A549 (cell line): ENCODE data around the gene SLC38A3. TPM values are rescaled to one million over a fixed set of nuclear protein-coding genes. Genes with fewer than 3 reads are reported as not detected.

Experiments used
- ATAC-seq, 2 experiments: fragments of 200-7000 bp in 1 of 2; fragments of >200 bp in 1 of 2; cut with Nextera tagmentation in 1 of 2; cut with Tn5 transposase in 1 of 2; 3 replicates each; pipeline versions ENCODE4 v1.8.0 to v1.9.1; 2018 to 2020; ENCODE audit warnings: mild to moderate bottlenecking in 1 of 2, moderate library complexity in 1 of 2
- CTCF ChIA-PET: fragments of 300-600 bp; sonication (Branson Sonifier 250); formaldehyde crosslinking; extraction: SDS; loops from one replicate; lab custom pipeline; 2021; ENCODE audit warnings: antibody characterized with exemption, inconsistent platforms; lab: Yijun Ruan, JAX
- POLR2A ChIA-PET: fragments of 350-600 bp; formaldehyde crosslinking; extraction: SDS; loops from one replicate; lab custom pipeline; 2021; ENCODE audit warnings: antibody characterized with exemption, inconsistent platforms; lab: Yijun Ruan, JAX
- DNase-seq, 2 experiments: peaks; one replicate each; pipeline versions ENCODE4 v3.0.0 to v3.0.0-alpha.2; 2011 to 2016; ENCODE audit warnings: low read depth in 1 of 2, low spot score in 1 of 2
- FAIRE-seq: peaks from 2 replicates; lab custom pipeline; 2011; peaks lifted over from hg19 to GRCh38; lab: Jason Lieb, UNC
- H3K27ac ChIP-seq, 2 experiments: fragments of >200 bp; sonication (Bioruptor Twin); formaldehyde crosslinking; 3 replicates each; pipeline ENCODE4 v1.5.1; 2016 to 2017
- H3K4me1 ChIP-seq: fragments of >200 bp; sonication (Bioruptor Twin); formaldehyde crosslinking; 3 replicates; pipeline ENCODE4 v1.6.1; 2016
- H3K4me2 ChIP-seq: fragments of >200 bp; sonication (Bioruptor Twin); formaldehyde crosslinking; 3 replicates; pipeline ENCODE4 v1.6.1; 2016
- H3K4me3 ChIP-seq: fragments of >200 bp; sonication (Bioruptor Twin); formaldehyde crosslinking; 3 replicates; pipeline ENCODE4 v1.5.1; 2016
- H3K9me3 ChIP-seq: fragments of >200 bp; sonication (Bioruptor Twin); formaldehyde crosslinking; 3 replicates; pipeline ENCODE4 v1.6.1; 2016
- BHLHE40 ChIP-seq: IDR thresholded peaks from 2 replicates; pipeline ENCODE4 v1.6.1; 2012; ENCODE audit warnings: low read depth, low read length, inconsistent platforms
- CBX8 ChIP-seq: fragments of 200-600 bp; sonication (generic); IDR thresholded peaks from 2 replicates; pipeline ENCODE4 v1.6.1; 2016
- EHF ChIP-seq: fragments of 250-450 bp; sonication (Bioruptor Pico); IDR thresholded peaks from 2 replicates; pipeline ENCODE4 v1.5.0; 2020; ENCODE audit warnings: mild to moderate bottlenecking
- EP300 ChIP-seq, 2 experiments: fragments of >200 bp; sonication (Bioruptor Twin); formaldehyde crosslinking; IDR thresholded peaks; 2 replicates in 1 of 2; 3 replicates in 1 of 2; pipeline ENCODE4 v1.6.1; 2016 to 2017
- ESRRA ChIP-seq: fragments of 150-350 bp; IDR thresholded peaks from 2 replicates; pipeline ENCODE4 v1.6.1; 2014; ENCODE audit warnings: mild to moderate bottlenecking, low read length, borderline replicate concordance
- FOSL2 ChIP-seq, 2 experiments: fragments of 450-650 bp in 1 of 2; fragments of >200 bp in 1 of 2; sonication (Bioruptor Twin) in 1 of 2; formaldehyde crosslinking; IDR thresholded peaks; 2 replicates each; pipeline versions ENCODE4 v1.5.0 to v1.6.1; 2016 to 2020; ENCODE audit warnings: mild to moderate bottlenecking in 1 of 2, moderate library complexity in 1 of 2
- GATA3 ChIP-seq: IDR thresholded peaks from 2 replicates; pipeline ENCODE4 v1.6.1; 2012; ENCODE audit warnings: borderline replicate concordance
- HDAC2 ChIP-seq: fragments of 200-600 bp; sonication (generic); IDR thresholded peaks from 2 replicates; pipeline ENCODE4 v1.6.1; 2016
- HEYL ChIP-seq: fragments of 250-450 bp; sonication (Bioruptor Pico); IDR thresholded peaks from 2 replicates; pipeline ENCODE4 v1.8.0; 2021; ENCODE audit warnings: mild to moderate bottlenecking, moderate library complexity
- JUN ChIP-seq, 2 experiments: fragments of >200 bp; sonication (Bioruptor Twin); formaldehyde crosslinking; IDR thresholded peaks; 2 replicates in 1 of 2; 3 replicates in 1 of 2; pipeline ENCODE4 v1.6.1; 2016 to 2017
- KDM5A ChIP-seq: fragments of 200-600 bp; sonication (generic); IDR thresholded peaks from 2 replicates; pipeline ENCODE4 v1.6.1; 2016; ENCODE audit warnings: antibody characterized with exemption, mild to moderate bottlenecking
- MAFK ChIP-seq: fragments of 450-650 bp; IDR thresholded peaks from 2 replicates; pipeline ENCODE4 v1.6.1; 2014; ENCODE audit not compliant: partially characterized antibody
- MAZ ChIP-seq: fragments of 150-350 bp; IDR thresholded peaks from 2 replicates; pipeline ENCODE4 v1.6.1; 2014; ENCODE audit warnings: antibody characterized with exemption, low read depth, low read length, borderline replicate concordance
- MYC ChIP-seq: IDR thresholded peaks from 2 replicates; pipeline ENCODE4 v1.6.1; 2012; ENCODE audit warnings: mild to moderate bottlenecking, inconsistent platforms, low read length, improper control_type of control experiment, borderline replicate concordance
- NPAS2 ChIP-seq: fragments of 250-450 bp; sonication (Bioruptor Pico); IDR thresholded peaks from 2 replicates; pipeline ENCODE4 v1.8.0; 2022; ENCODE audit warnings: mild to moderate bottlenecking, moderate library complexity, borderline replicate concordance
- PHF8 ChIP-seq: fragments of 200-600 bp; sonication (generic); IDR thresholded peaks from 2 replicates; pipeline ENCODE4 v1.6.1; 2016; ENCODE audit warnings: low read depth, mild to moderate bottlenecking, antibody characterized with exemption, moderate library complexity, borderline replicate concordance
- RAD21 ChIP-seq, 2 experiments: fragments of >200 bp in 1 of 2; sonication (Bioruptor Twin) in 1 of 2; formaldehyde crosslinking in 1 of 2; IDR thresholded peaks in 1 of 2; conservative IDR thresholded peaks in 1 of 2; 2 replicates in 1 of 2; 3 replicates in 1 of 2; pipeline ENCODE4 v1.6.1; 2012 to 2018; ENCODE audit warnings: inconsistent platforms in 1 of 2
- SREBF2 ChIP-seq: fragments of 450-650 bp; IDR thresholded peaks from 2 replicates; pipeline ENCODE4 v1.6.1; 2014; ENCODE audit warnings: mild to moderate bottlenecking, moderate library complexity
- TFCP2L1 ChIP-seq: fragments of 250-450 bp; sonication (Bioruptor Pico); IDR thresholded peaks from 2 replicates; pipeline ENCODE4 v1.5.0; 2021; ENCODE audit warnings: mild to moderate bottlenecking
- TP53 ChIP-seq: fragments of 250-450 bp; sonication (Bioruptor Pico); IDR thresholded peaks from 2 replicates; pipeline ENCODE4 v1.5.0; 2021; ENCODE audit warnings: mild to moderate bottlenecking, moderate library complexity
- ZC3H11A ChIP-seq: fragments of 450-650 bp; IDR thresholded peaks from 2 replicates; pipeline ENCODE4 v1.6.1; 2014; ENCODE audit warnings: antibody characterized with exemption, mild to moderate bottlenecking
- ZFP36 ChIP-seq: fragments of 450-650 bp; IDR thresholded peaks from 2 replicates; pipeline ENCODE4 v1.6.1; 2014; ENCODE audit warnings: borderline replicate concordance; ENCODE audit not compliant: partially characterized antibody
- ZNF302 ChIP-seq: fragments of 250-450 bp; sonication (Bioruptor Pico); IDR thresholded peaks from 2 replicates; pipeline ENCODE4 v1.9.0; 2021; ENCODE audit warnings: inconsistent platforms, mild to moderate bottlenecking, moderate library complexity
- WGBS: methylation state at CpG from one replicate; pipeline ENCODE4 v1.1.6; 2017; ENCODE audit errors: missing lambda C conversion rate; 5-methylcytosine and 5-hydroxymethylcytosine counted together
- polyA plus RNA-seq, 4 experiments: library from polyadenylated mRNA; depleted of rRNA in 3 of 4; stranded (reverse); fragments of >200 nt; fragmentation: RNase III in 1 of 4; extraction: RNeasy Plus Mini Kit Qiagen cat#74134 plus additional on column Dnase treatment in 1 of 4; gene quantifications; 2 replicates in 3 of 4; 3 replicates in 1 of 4; pipeline ENCODE4 v1.2.3, GENCODE V29; 2011 to 2017
- TF ChIP-seq, protein P1 (sequence below): fragments of 250-450 bp; sonication (Bioruptor Pico); IDR thresholded peaks from 2 replicates; pipeline ENCODE4 v1.5.0; 2021; ENCODE audit warnings: mild to moderate bottlenecking, moderate library complexity, borderline replicate concordance
- TF ChIP-seq, protein P2 (sequence below): IDR thresholded peaks from 2 replicates; pipeline ENCODE4 v1.6.1; 2012; ENCODE audit warnings: low read depth, borderline replicate concordance
- TF ChIP-seq, protein P3 (sequence below): fragments of 250-450 bp; sonication (Bioruptor Pico); IDR thresholded peaks from 2 replicates; pipeline ENCODE4 v1.5.0; 2020; ENCODE audit warnings: low read depth, mild to moderate bottlenecking, moderate library complexity
- TF ChIP-seq, protein P4 (sequence below): fragments of >200 bp; sonication (Bioruptor Twin); formaldehyde crosslinking; IDR thresholded peaks from 2 replicates; pipeline ENCODE4 v1.6.1; 2016

Gene SLC38A3
- polyA plus RNA-seq, 2 of the 4 experiments (the other 2 are of a cell fraction) = 0.05 TPM; not detected in 1

DNA sequence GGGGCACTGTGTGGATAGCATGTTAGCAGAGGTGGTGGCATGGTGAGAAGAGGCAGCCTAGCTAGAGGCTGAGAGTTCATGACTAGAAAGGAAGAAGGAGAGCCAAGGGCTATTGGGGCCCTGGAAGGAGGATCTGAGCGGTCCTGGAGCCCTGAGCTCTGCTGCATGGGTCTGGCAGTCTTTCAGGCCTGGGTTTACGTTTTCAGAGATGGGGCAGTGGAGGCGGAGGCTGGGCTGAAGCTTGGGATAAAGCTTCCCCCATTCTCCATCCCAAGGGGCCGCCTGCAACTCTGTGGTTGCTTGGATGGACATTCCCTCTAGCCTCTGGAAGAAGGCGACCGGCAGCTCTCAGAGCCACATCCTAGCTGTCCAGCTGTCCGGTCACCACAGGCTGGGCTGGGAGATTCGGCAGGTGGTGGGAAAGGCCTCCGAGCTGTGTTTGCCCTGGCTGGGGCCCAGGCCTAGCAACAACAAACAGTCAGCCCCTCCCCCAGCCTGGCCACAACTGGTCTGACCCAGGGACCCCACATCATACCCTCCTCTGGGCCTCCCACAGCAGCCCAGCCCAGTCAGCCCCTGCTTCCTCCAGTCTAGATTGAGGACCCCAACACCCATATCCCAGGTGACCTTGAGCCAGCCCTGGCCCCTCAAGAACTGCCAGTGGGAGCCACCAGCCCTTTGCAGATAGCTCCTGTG is 1.8 kb upstream of the SLC38A3 start:
- H3K4me3 ChIP-seq = no peak overlapping the region
- no peak overlapping the region for H3K27ac ChIP-seq
- no peak overlapping the region for H3K4me2 ChIP-seq
- DNase-seq (no peak), FAIRE-seq (no peak), ATAC-seq (no peak)
- WGBS = 77% methylated on average over 3 of the region's 9 CpGs
- ChIA-PET CTCF (interaction anchor here (0.7 to 4.7 kb wide), 6 partner anchors 11 to 23 kb away, joined by 3 to 46 read pairs (median 6); partner anchors contain the start of gene GNAT1), POLR2A (no interaction called here)
- H3K9me3 ChIP-seq = no peaks in the 10 kb centered on the region
- no peaks in the 10 kb centered on the region; the same call in 2 of the 3 replicates for H3K4me1 ChIP-seq
- no peak for TF ChIP-seq HDAC2
- TF ChIP-seq HEYL = no peak
- TF ChIP-seq, protein P1, sequence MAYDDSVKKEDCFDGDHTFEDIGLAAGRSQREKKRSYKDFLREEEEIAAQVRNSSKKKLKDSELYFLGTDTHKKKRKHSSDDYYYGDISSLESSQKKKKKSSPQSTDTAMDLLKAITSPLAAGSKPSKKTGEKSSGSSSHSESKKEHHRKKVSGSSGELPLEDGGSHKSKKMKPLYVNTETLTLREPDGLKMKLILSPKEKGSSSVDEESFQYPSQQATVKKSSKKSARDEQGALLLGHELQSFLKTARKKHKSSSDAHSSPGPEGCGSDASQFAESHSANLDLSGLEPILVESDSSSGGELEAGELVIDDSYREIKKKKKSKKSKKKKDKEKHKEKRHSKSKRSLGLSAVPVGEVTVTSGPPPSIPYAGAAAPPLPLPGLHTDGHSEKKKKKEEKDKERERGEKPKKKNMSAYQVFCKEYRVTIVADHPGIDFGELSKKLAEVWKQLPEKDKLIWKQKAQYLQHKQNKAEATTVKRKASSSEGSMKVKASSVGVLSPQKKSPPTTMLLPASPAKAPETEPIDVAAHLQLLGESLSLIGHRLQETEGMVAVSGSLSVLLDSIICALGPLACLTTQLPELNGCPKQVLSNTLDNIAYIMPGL = no peak
- no peak for TF ChIP-seq EP300 (IDR thresholded peaks at IDR 0.05)
- TF ChIP-seq NPAS2 (CRISPR knock-in tag) = no peak
- no peak for TF ChIP-seq MAFK
- no peak for TF ChIP-seq ESRRA
- no peak for TF ChIP-seq CBX8
- TF ChIP-seq, protein P2, sequence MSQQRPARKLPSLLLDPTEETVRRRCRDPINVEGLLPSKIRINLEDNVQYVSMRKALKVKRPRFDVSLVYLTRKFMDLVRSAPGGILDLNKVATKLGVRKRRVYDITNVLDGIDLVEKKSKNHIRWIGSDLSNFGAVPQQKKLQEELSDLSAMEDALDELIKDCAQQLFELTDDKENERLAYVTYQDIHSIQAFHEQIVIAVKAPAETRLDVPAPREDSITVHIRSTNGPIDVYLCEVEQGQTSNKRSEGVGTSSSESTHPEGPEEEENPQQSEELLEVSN = no peak
- no peak for TF ChIP-seq EHF
- no peak for TF ChIP-seq ZNF302

DNA sequence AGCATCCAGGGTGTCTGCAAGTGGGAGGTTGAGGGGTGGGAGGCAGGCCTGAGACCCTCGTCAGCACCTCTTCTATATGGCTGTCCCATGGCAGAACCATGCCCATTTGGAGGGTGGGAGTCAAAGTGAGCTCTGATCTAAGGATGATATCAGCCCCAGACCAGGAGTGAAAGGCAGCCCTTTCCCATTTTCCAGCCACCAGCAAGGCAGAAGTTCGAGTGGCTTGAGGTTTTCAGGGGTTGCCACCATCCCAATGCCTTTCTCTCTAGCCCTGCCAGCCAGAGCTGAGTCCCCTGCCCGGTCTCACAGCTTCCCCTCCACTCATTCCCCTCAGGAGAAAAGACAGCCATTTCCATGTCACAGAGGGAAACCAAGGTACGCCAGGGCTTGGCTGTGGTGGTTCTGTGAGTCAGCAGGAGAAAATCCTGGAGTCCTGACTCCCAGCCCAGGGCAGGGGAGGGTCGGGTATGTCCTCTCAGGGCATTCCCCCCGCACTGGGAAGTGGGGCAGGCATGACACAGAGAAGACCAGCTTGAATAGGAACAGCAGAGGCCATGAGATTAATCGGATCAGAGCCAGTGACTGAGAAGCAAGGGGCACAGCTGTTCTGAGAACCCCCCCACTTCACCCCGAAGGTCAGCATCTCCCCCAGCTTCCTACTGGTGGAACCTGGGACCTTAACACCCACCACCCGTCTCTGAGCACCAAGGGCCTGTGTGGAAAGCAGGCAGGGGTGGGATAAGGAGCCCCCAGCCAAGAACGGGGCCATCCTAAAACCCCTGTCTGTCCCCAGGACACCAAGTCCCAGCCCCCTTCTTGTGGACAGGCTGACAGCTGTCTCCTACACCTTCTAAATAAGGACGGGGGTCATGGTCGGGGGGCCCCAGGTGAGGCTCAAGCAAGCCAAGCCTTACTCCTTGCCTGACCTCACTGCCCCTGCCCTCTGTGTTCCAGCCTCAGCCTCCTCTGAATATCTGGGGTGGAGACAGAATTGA is 965 bp upstream of the SLC38A3 start:
- CTCF ChIA-PET = interaction anchor here (0.8 to 4.7 kb wide), 5 partner anchors 11 to 23 kb away, joined by 3 to 46 read pairs (median 7); partner anchors contain the start of gene GNAT1
- 67% methylated on average over 7 of the region's 12 CpGs for WGBS
- FAIRE-seq = no peak

More for the DNA sequence above, 965 bp upstream of the SLC38A3 start:
- POLR2A ChIA-PET = no interaction called here
- Histone ChIP-seq H3K4me3 (no peak overlapping the region), H3K4me2 (no peak overlapping the region), H3K27ac (no peak overlapping the region), H3K9me3 (no peaks in the 10 kb centered on the region), H3K4me1 (no peaks in the 10 kb centered on the region; the same call in 2 of the 3 replicates)
- DNase-seq (no peak), ATAC-seq (no peak)
- no peak for TF ChIP-seq RAD21 (conservative IDR thresholded peaks at IDR 0.05 in 1 of 2, IDR thresholded peaks at IDR 0.05 in 1 of 2)
- TF ChIP-seq MYC = no peak
- TF ChIP-seq MAZ = no peak
- no peak for TF ChIP-seq ZFP36
- no peak for TF ChIP-seq NPAS2 (CRISPR knock-in tag)
- TF ChIP-seq KDM5A = no peak
- TF ChIP-seq, protein P3, sequence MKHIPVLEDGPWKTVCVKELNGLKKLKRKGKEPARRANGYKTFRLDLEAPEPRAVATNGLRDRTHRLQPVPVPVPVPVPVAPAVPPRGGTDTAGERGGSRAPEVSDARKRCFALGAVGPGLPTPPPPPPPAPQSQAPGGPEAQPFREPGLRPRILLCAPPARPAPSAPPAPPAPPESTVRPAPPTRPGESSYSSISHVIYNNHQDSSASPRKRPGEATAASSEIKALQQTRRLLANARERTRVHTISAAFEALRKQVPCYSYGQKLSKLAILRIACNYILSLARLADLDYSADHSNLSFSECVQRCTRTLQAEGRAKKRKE = no peak
- no peak for TF ChIP-seq PHF8
- no peak for TF ChIP-seq SREBF2
- TF ChIP-seq GATA3 = no peak
- TF ChIP-seq FOSL2 (IDR thresholded peaks at IDR 0.05) = no peak
- no peak for TF ChIP-seq FOSL2 (CRISPR knock-in tag; IDR thresholded peaks at IDR 0.05)
- TF ChIP-seq TFCP2L1 (CRISPR knock-in tag) = no peak
- TF ChIP-seq ZC3H11A = no peak
- no peak for TF ChIP-seq TP53 (CRISPR knock-in tag)
- no peak for TF ChIP-seq EHF
- TF ChIP-seq BHLHE40 = no peak
- no peak for TF ChIP-seq JUN (IDR thresholded peaks at IDR 0.05)
- TF ChIP-seq, protein P4, sequence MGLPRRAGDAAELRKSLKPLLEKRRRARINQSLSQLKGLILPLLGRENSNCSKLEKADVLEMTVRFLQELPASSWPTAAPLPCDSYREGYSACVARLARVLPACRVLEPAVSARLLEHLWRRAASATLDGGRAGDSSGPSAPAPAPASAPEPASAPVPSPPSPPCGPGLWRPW = no peak
